Renal cortical epithelial cell (primary cell): Measurements from ENCODE around the gene HOOK1. TPM values are rescaled to one million over a fixed set of nuclear protein-coding genes. Genes with fewer than 3 reads are reported as not detected.

ENCODE experiments used
- total RNA-seq: library from RNA; depleted of rRNA; stranded (reverse); fragments of >200 nt; gene quantifications from 2 replicates; pipeline ENCODE4 v1.2.3, GENCODE V29; 2014

HOOK1 gene
- total RNA-seq, 1 donor from 2014 or later: 45.2 TPM

Other genes with a start within 250 kb of the HOOK1 start
- 3.1 and 4.3 TPM in 2 replicates for gene CYP2J2, start 111.8 kb downstream of the HOOK1 start, total RNA-seq